ENCODE measurements around the gene ZBTB16.

The ZBTB16 gene

GRCh38 chr11:114079511-114080065, 20.1 kb downstream of the ZBTB16 start:
- DNase-seq (ENCODE audit: low spot score) (no peak), ATAC-seq (ENCODE audit: low read depth) (no peak)
- TF ChIP-seq, protein P1, sequence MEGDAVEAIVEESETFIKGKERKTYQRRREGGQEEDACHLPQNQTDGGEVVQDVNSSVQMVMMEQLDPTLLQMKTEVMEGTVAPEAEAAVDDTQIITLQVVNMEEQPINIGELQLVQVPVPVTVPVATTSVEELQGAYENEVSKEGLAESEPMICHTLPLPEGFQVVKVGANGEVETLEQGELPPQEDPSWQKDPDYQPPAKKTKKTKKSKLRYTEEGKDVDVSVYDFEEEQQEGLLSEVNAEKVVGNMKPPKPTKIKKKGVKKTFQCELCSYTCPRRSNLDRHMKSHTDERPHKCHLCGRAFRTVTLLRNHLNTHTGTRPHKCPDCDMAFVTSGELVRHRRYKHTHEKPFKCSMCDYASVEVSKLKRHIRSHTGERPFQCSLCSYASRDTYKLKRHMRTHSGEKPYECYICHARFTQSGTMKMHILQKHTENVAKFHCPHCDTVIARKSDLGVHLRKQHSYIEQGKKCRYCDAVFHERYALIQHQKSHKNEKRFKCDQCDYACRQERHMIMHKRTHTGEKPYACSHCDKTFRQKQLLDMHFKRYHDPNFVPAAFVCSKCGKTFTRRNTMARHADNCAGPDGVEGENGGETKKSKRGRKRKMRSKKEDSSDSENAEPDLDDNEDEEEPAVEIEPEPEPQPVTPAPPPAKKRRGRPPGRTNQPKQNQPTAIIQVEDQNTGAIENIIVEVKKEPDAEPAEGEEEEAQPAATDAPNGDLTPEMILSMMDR (IDR thresholded peaks at IDR 0.05; ENCODE audit: poor library complexity, severe bottlenecking) = no peak
- peaks cover 25% of the 10 kb centered on the region for H3K4me1 ChIP-seq (ENCODE audit: insufficient read depth, poor library complexity, severe bottlenecking)
- H3K36me3 ChIP-seq (ENCODE audit: low read depth) = peaks cover 6% of the 10 kb centered on the region; the same call in 1 of the 2 replicates
- H3K9me3 ChIP-seq (ENCODE audit: severe bottlenecking) = no peaks in the 10 kb centered on the region
- H3K27me3 ChIP-seq (ENCODE audit: insufficient read depth, poor library complexity, severe bottlenecking) = no peaks in the 10 kb centered on the region
- no peak overlapping the region for H3K4me3 ChIP-seq (ENCODE audit: severe bottlenecking)
- peak overlapping the region; percentile 40 for H3K27ac ChIP-seq (ENCODE audit: poor library complexity, severe bottlenecking)

GRCh38 chr11:114080219-114080618, 20.7 kb downstream of the ZBTB16 start:
- Histone ChIP-seq H3K4me1 (ENCODE audit: insufficient read depth, poor library complexity, severe bottlenecking) (peaks cover 26% of the 10 kb centered on the region), H3K27ac (ENCODE audit: poor library complexity, severe bottlenecking) (peak overlapping the region; percentile 40)

GRCh38 chr11:114080769-114081168, 21.3 kb downstream of the ZBTB16 start:
- DNase-seq (ENCODE audit: low spot score) (no peak), ATAC-seq (ENCODE audit: low read depth) (no peak)
- Histone ChIP-seq H3K36me3 (ENCODE audit: low read depth) (peaks cover 6% of the 10 kb centered on the region), H3K4me1 (ENCODE audit: insufficient read depth, poor library complexity, severe bottlenecking) (peaks cover 28% of the 10 kb centered on the region), H3K4me3 (ENCODE audit: severe bottlenecking) (no peak overlapping the region), H3K9me3 (ENCODE audit: severe bottlenecking) (no peaks in the 10 kb centered on the region), H3K27ac (ENCODE audit: poor library complexity, severe bottlenecking) (peak overlapping the region; percentile 40), H3K27me3 (ENCODE audit: insufficient read depth, poor library complexity, severe bottlenecking) (no peaks in the 10 kb centered on the region)
- TF ChIP-seq, protein P1 (IDR thresholded peaks at IDR 0.05; ENCODE audit: poor library complexity, severe bottlenecking) = no peak

More at GRCh38 chr11:114080219-114080618, 20.7 kb downstream of the ZBTB16 start:
- TF ChIP-seq, protein P1 (IDR thresholded peaks at IDR 0.05; ENCODE audit: poor library complexity, severe bottlenecking) = no peak
- Histone ChIP-seq H3K36me3 (ENCODE audit: low read depth) (peaks cover 6% of the 10 kb centered on the region), H3K9me3 (ENCODE audit: severe bottlenecking) (no peaks in the 10 kb centered on the region), H3K27me3 (ENCODE audit: insufficient read depth, poor library complexity, severe bottlenecking) (no peaks in the 10 kb centered on the region), H3K4me3 (ENCODE audit: severe bottlenecking) (no peak overlapping the region)
- DNase-seq (ENCODE audit: low spot score) (no peak), ATAC-seq (ENCODE audit: low read depth) (peak; percentile 70)

- no peak overlapping the region for H3K4me3 ChIP-seq (ENCODE audit: severe bottlenecking)
- no peak for DNase-seq (ENCODE audit: low spot score)
- no peaks in the 10 kb centered on the region for H3K9me3 ChIP-seq (ENCODE audit: severe bottlenecking)
- peaks cover 6% of the 10 kb centered on the region for H3K36me3 ChIP-seq (ENCODE audit: low read depth)
- H3K27me3 ChIP-seq (ENCODE audit: insufficient read depth, poor library complexity, severe bottlenecking) = no peaks in the 10 kb centered on the region
- H3K27ac ChIP-seq (ENCODE audit: poor library complexity, severe bottlenecking) = peak overlapping the region; percentile 40
- TF ChIP-seq, protein P1 (IDR thresholded peaks at IDR 0.05; ENCODE audit: poor library complexity, severe bottlenecking) = no peak
- peaks cover 28% of the 10 kb centered on the region for H3K4me1 ChIP-seq (ENCODE audit: insufficient read depth, poor library complexity, severe bottlenecking)
- peak; percentile 63 for ATAC-seq (ENCODE audit: low read depth)
Measured at GRCh38 chr11:114081641-114082414, 22.3 kb downstream of the ZBTB16 start.

GRCh38 chr11:114082415-114082748, 22.9 kb downstream of the ZBTB16 start:
- Histone ChIP-seq H3K27ac (ENCODE audit: poor library complexity, severe bottlenecking) (no peak overlapping the region), H3K27me3 (ENCODE audit: insufficient read depth, poor library complexity, severe bottlenecking) (no peaks in the 10 kb centered on the region), H3K4me1 (ENCODE audit: insufficient read depth, poor library complexity, severe bottlenecking) (peaks cover 28% of the 10 kb centered on the region), H3K36me3 (ENCODE audit: low read depth) (peaks cover 5% of the 10 kb centered on the region), H3K9me3 (ENCODE audit: severe bottlenecking) (no peaks in the 10 kb centered on the region), H3K4me3 (ENCODE audit: severe bottlenecking) (no peak overlapping the region)
- ATAC-seq (ENCODE audit: low read depth) (no peak), DNase-seq (ENCODE audit: low spot score) (no peak)
- TF ChIP-seq, protein P1 (IDR thresholded peaks at IDR 0.05; ENCODE audit: poor library complexity, severe bottlenecking) = no peak
